Hepatocyte (in vitro differentiated cells): ENCODE data around the gene PCYT1A. TPM values are rescaled to one million over a fixed set of nuclear protein-coding genes. Genes with fewer than 3 reads are reported as not detected.

Source experiments
- DNase-seq: peaks from one replicate; pipeline ENCODE4 v3.0.0-alpha.2; 2016; ENCODE audit warnings: low spot score
- H2AFZ ChIP-seq: fragments of 200-600 bp; sonication (generic); 2 replicates; pipeline ENCODE4 v1.6.0; 2016; ENCODE audit warnings: antibody characterized with exemption, mild to moderate bottlenecking
- H3K27ac ChIP-seq: fragments of 200-600 bp; sonication (generic); 2 replicates; pipeline ENCODE4 v1.5.1; 2016; ENCODE audit warnings: mild to moderate bottlenecking
- H3K27me3 ChIP-seq: fragments of 200-600 bp; sonication (generic); 2 replicates; pipeline ENCODE4 v1.6.1; 2016
- H3K36me3 ChIP-seq: fragments of 200-600 bp; sonication (generic); replicated peaks from 2 replicates; pipeline ENCODE4 v1.5.1; 2016; ENCODE audit warnings: low read depth; ENCODE audit not compliant: insufficient read depth
- H3K4me1 ChIP-seq: fragments of 200-600 bp; sonication (generic); 2 replicates; pipeline ENCODE4 v1.5.1; 2016; ENCODE audit warnings: mild to moderate bottlenecking, moderate library complexity; ENCODE audit not compliant: insufficient read depth
- H3K4me2 ChIP-seq: fragments of 200-600 bp; sonication (generic); 2 replicates; pipeline ENCODE4 v1.6.0; 2016
- H3K4me3 ChIP-seq: fragments of 200-600 bp; sonication (generic); 2 replicates; pipeline ENCODE4 v1.5.1; 2016; ENCODE audit warnings: mild to moderate bottlenecking
- H3K79me2 ChIP-seq: fragments of 200-600 bp; sonication (generic); 2 replicates; pipeline ENCODE4 v1.6.0; 2017; ENCODE audit warnings: mild to moderate bottlenecking
- H3K9me2 ChIP-seq: fragments of 200-600 bp; sonication (generic); replicated peaks from 2 replicates; pipeline ENCODE4 v1.6.0; 2017; ENCODE audit warnings: mild to moderate bottlenecking; ENCODE audit not compliant: insufficient read depth
- H3K9me3 ChIP-seq: fragments of 200-600 bp; sonication (generic); 2 replicates; pipeline ENCODE4 v1.5.1; 2016; ENCODE audit warnings: low read depth, mild to moderate bottlenecking
- H4K20me1 ChIP-seq: fragments of 200-600 bp; sonication (generic); 2 replicates; pipeline ENCODE4 v1.6.0; 2016; ENCODE audit warnings: mild to moderate bottlenecking; ENCODE audit not compliant: insufficient read depth, poor library complexity, severe bottlenecking
- CTCF ChIP-seq: fragments of 200-600 bp; sonication (generic); IDR thresholded peaks from 2 replicates; pipeline ENCODE4 v1.5.1; 2016; ENCODE audit warnings: antibody characterized with exemption, mild to moderate bottlenecking; ENCODE audit not compliant: poor library complexity
- EZH2 ChIP-seq: fragments of 200-600 bp; sonication (generic); IDR thresholded peaks from 2 replicates; pipeline ENCODE4 v1.6.1; 2016; ENCODE audit warnings: antibody characterized with exemption, mild to moderate bottlenecking, borderline replicate concordance
- EZH2phosphoT487 ChIP-seq: fragments of 200-600 bp; sonication (generic); IDR thresholded peaks from one replicate; pipeline ENCODE4 v1.6.1; 2018; ENCODE audit warnings: antibody characterized with exemption, mild to moderate bottlenecking, low read depth, moderate library complexity; ENCODE audit not compliant: unreplicated experiment, severe bottlenecking
- WGBS: methylation state at CpG from one replicate; pipeline ENCODE4 v1.1.6; 2016; ENCODE audit warnings: low lambda C conversion rate; ENCODE audit errors: missing lambda C conversion rate; 5-methylcytosine and 5-hydroxymethylcytosine counted together
- polyA plus RNA-seq: library from polyadenylated mRNA; unstranded; fragments of >200 nt; fragmentation: Nextera tagmentation; extraction: Ambion mirVana; gene quantifications from 2 replicates; pipeline ENCODE4 v1.2.1, GENCODE V29; 2016
- total RNA-seq: library from RNA; depleted of rRNA; stranded (reverse); fragments of >200 nt; gene quantifications from 2 replicates; pipeline ENCODE4 v1.2.3, GENCODE V29; 2014

Gene PCYT1A
- total and polyA plus RNA-seq, 2 experiments from 2014 or later: 23.8 to 69.7 TPM

- Histone ChIP-seq H3K79me2 (no peaks in the 10 kb centered on the region), H3K27me3 (no peaks in the 10 kb centered on the region), H3K4me3 (no peak overlapping the region), H3K36me3 (no peaks in the 10 kb centered on the region), H2AFZ (no peak overlapping the region), H3K4me2 (no peak overlapping the region), H3K4me1 (no peaks in the 10 kb centered on the region), H3K9me2 (no peaks in the 10 kb centered on the region), H4K20me1 (no peaks in the 10 kb centered on the region), H3K9me3 (no peaks in the 10 kb centered on the region), H3K27ac (no peak overlapping the region)
- WGBS: no CpG with 5 or more reads among the region's 1 CpG
- TF ChIP-seq EZH2 (no peak), EZH2phosphoT487 (no peak), CTCF (no peak)
- no peak for DNase-seq
Observed at GRCh38 chr3:196334982-196335381, 47.5 kb upstream of the PCYT1A start.

GRCh38 chr3:196332168-196332567, 44.6 kb upstream of the PCYT1A start:
- no peaks in the 10 kb centered on the region for H3K36me3 ChIP-seq
- H3K4me3 ChIP-seq: no peak overlapping the region
- no peaks in the 10 kb centered on the region for H4K20me1 ChIP-seq
- no peak overlapping the region for H3K27ac ChIP-seq
- H3K9me3 ChIP-seq: no peaks in the 10 kb centered on the region
- no peaks in the 10 kb centered on the region for H3K4me1 ChIP-seq
- DNase-seq: no peak
- no peaks in the 10 kb centered on the region for H3K27me3 ChIP-seq
- no peaks in the 10 kb centered on the region for H3K79me2 ChIP-seq
- no peak overlapping the region for H3K4me2 ChIP-seq
- WGBS: 88% methylated on average over 8 of the region's 8 CpGs
- no peak overlapping the region for H2AFZ ChIP-seq
- no peaks in the 10 kb centered on the region for H3K9me2 ChIP-seq
- TF ChIP-seq EZH2 (no peak), EZH2phosphoT487 (no peak), CTCF (no peak)

DNA sequence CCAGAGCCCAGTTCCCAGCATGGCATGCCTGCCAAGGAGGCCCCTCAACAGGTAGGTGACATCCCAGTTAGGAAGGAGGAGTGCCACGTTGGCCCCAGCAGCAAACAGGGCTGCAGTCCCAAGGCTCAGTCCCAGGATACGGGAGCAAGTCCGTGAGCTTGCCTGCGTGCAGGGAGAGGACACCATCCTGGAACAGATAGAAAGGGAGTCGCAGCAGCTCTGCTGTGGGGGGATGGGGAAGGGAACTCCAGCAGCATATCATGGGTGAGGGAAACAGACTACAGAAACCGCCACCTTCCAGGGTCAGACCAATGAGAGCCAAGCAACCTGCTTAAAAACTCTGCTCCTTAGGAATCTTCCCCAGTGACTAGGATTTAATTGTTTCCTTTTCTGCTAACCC, 39.9 kb upstream of the PCYT1A start:
- H2AFZ ChIP-seq: no peak overlapping the region
- 42% methylated on average over 6 of the region's 6 CpGs for WGBS

More for the DNA sequence above, 39.9 kb upstream of the PCYT1A start:
- Histone ChIP-seq H3K27ac (no peak overlapping the region), H3K4me3 (no peak overlapping the region), H3K4me2 (no peak overlapping the region), H3K27me3 (no peaks in the 10 kb centered on the region), H3K4me1 (no peaks in the 10 kb centered on the region), H3K36me3 (no peaks in the 10 kb centered on the region), H3K9me3 (no peaks in the 10 kb centered on the region), H3K9me2 (no peaks in the 10 kb centered on the region), H4K20me1 (no peaks in the 10 kb centered on the region), H3K79me2 (no peaks in the 10 kb centered on the region)
- no peak for DNase-seq
- TF ChIP-seq CTCF: no peak
- no peak for TF ChIP-seq EZH2phosphoT487
- no peak for TF ChIP-seq EZH2
